Measurements from ENCODE around the gene HCK.
A peak's percentile ranks its signal among the peaks of the same experiment; 100 is the strongest.

The HCK gene

GRCh38 chr20:32029561-32029960 lies 22.5 kb upstream of the HCK start:
- no peak for DNase-seq

GRCh38 chr20:32031007-32031958 lies 20.8 kb upstream of the HCK start:
- peak; percentile 87 for DNase-seq

GRCh38 chr20:32033316-32033715 lies 18.7 kb upstream of the HCK start:
- peak; percentile 77 for DNase-seq

GRCh38 chr20:32033721-32034120 lies 18.3 kb upstream of the HCK start:
- peak; percentile 52 for DNase-seq

- peak; percentile 99 for DNase-seq
These were observed 17.2 kb upstream of the HCK start for GRCh38 chr20:32034581-32035425.

- DNase-seq, result peak; percentile 79
These were observed 16.6 kb upstream of the HCK start for GRCh38 chr20:32035426-32035779.

- no peak for DNase-seq
These were observed 15.8 kb upstream of the HCK start for GRCh38 chr20:32036252-32036651.

- peak; percentile 59 for DNase-seq
These were observed 15.1 kb upstream of the HCK start for GRCh38 chr20:32036716-32037485.

GRCh38 chr20:32037929-32038328 lies 14.1 kb upstream of the HCK start:
- peak; percentile 61 for DNase-seq

- peak; percentile 92 for DNase-seq
These were observed 11.7 kb upstream of the HCK start for GRCh38 chr20:32040142-32040953.

- no peak for DNase-seq
These were observed 6.0 kb upstream of the HCK start for GRCh38 chr20:32045999-32046398.

- no peak for DNase-seq
These were observed 1.7 kb upstream of the HCK start for GRCh38 chr20:32050324-32050841.

- peak; percentile 97 for DNase-seq
These were observed 1.0 kb upstream of the HCK start for GRCh38 chr20:32050851-32051556.

GRCh38 chr20:32051720-32052089 lies 337 bp upstream of the HCK start:
- DNase-seq, result no peak

GRCh38 chr20:32052778-32053362 lies 828 bp downstream of the HCK start:
- peak; percentile 97 for DNase-seq

GRCh38 chr20:32053648-32054047 lies 1.6 kb downstream of the HCK start:
- DNase-seq, result no peak

- DNase-seq, result peak; percentile 66
These were observed 4.9 kb downstream of the HCK start for GRCh38 chr20:32056708-32057483.

- peak; percentile 62 for DNase-seq
These were observed 5.7 kb downstream of the HCK start for GRCh38 chr20:32057656-32058184.

- no peak for DNase-seq
These were observed 7.1 kb downstream of the HCK start for GRCh38 chr20:32059189-32059588.

GRCh38 chr20:32062776-32063170 lies 10.7 kb downstream of the HCK start:
- DNase-seq, result peak; percentile 98

Data from suppressor macrophage treated with lipopolysaccharide for 4 hours (primary cell).